Heart left ventricle (tissue), 16 donors: Measurements from ENCODE around the gene UNC119B. TPM values are rescaled to one million over a fixed set of nuclear protein-coding genes. Genes with fewer than 3 reads are reported as not detected.

Source experiments
- ATAC-seq, 4 donors: fragments of 200-7000 bp; cut with Tn5 transposase; one replicate each; pipeline ENCODE4 v1.9.1; 2020 to 2022; ENCODE audit warnings: moderate library complexity in 4 of 4, mild to moderate bottlenecking in 3 of 4, moderate number of reproducible peaks in 1 of 4
- DNase-seq, 5 donors: peaks; one replicate each; pipeline ENCODE4 v3.0.0-alpha.2; 2020
- H3K27ac ChIP-seq, 12 donors: fragments of 200-600 bp; sonication (generic) in 4 of 12; one replicate each; pipeline versions ENCODE4 v1.5.0 to v1.8.0; 2016 to 2022; ENCODE audit warnings: mild to moderate bottlenecking in 2 of 12
- H3K27me3 ChIP-seq, 9 donors: fragments of 200-600 bp; sonication (generic) in 2 of 9; one replicate each; pipeline versions ENCODE4 v1.5.1 to v1.8.0; 2016 to 2022; ENCODE audit warnings: mild to moderate bottlenecking in 3 of 9
- H3K36me3 ChIP-seq, 9 donors: fragments of 200-600 bp; sonication (generic) in 2 of 9; one replicate each; pipeline versions ENCODE4 v1.5.0 to v1.8.0; 2018 to 2022; ENCODE audit warnings: mild to moderate bottlenecking in 2 of 9
- H3K4me1 ChIP-seq, 12 donors: fragments of 200-600 bp; sonication (generic) in 4 of 12; one replicate each; pipeline versions ENCODE4 v1.5.0 to v1.8.0; 2016 to 2022; ENCODE audit warnings: mild to moderate bottlenecking in 3 of 12
- H3K4me3 ChIP-seq, 12 donors: fragments of 200-600 bp; sonication (generic) in 4 of 12; one replicate each; pipeline versions ENCODE4 v1.5.0 to v1.8.0; 2017 to 2022; ENCODE audit warnings: mild to moderate bottlenecking in 9 of 12, moderate library complexity in 4 of 12
- H3K9me3 ChIP-seq, 12 donors: fragments of 200-600 bp; sonication (generic) in 4 of 12; one replicate each; pipeline versions ENCODE4 v1.5.0 to v1.8.0; 2016 to 2022; ENCODE audit warnings: mild to moderate bottlenecking in 1 of 12
- CTCF ChIP-seq, 12 donors: fragments of 200-600 bp; sonication (generic) in 4 of 12; IDR thresholded peaks; one replicate each; pipeline versions ENCODE4 v1.5.0 to v1.8.0; 2018 to 2022; ENCODE audit warnings: antibody characterized with exemption in 12 of 12, mild to moderate bottlenecking in 5 of 12
- POLR2A ChIP-seq, 2 donors: fragments of 450-650 bp; IDR thresholded peaks; one replicate each; pipeline ENCODE4 v1.6.1; 2017; ENCODE audit warnings: antibody characterized with exemption in 2 of 2, mild to moderate bottlenecking in 2 of 2, moderate library complexity in 2 of 2
- WGBS, 4 donors: extraction: QIAGEN DNeasy Blood & Tissue Kit in 2 of 4; methylation state at CpG; one replicate each; pipeline versions ENCODE4 v1.1.5 to v1.1.7; 2013 to 2018; 5-methylcytosine and 5-hydroxymethylcytosine counted together
- intact Hi-C, 10 donors: fragments of 100-400 bp; cut with DNase I; formaldehyde crosslinking; loops; one replicate each; pipeline versions ENCODE4 v1.11.1 to v1.14.2; 2022
- polyA plus RNA-seq, 2 donors: library from polyadenylated mRNA; stranded (reverse); fragments of 200-250 nt; gene quantifications; one replicate each; pipeline ENCODE4 v1.2.3, GENCODE V29; 2013
- total RNA-seq, 9 donors: library from RNA; depleted of rRNA in 2 of 9; stranded (reverse); fragments of >200 nt in 2 of 9; fragmentation: NEBNext Ultra II Directional in 3 of 9; extraction: Animal tissue kit (Norgen Biotek cat#: 25700) in 3 of 9; gene quantifications; one replicate each; pipeline versions ENCODE4 v1.1.0 to v1.2.4, GENCODE V29; 2016 to 2023
- donor health status: ischemic (EF 13 %, LVEDD 7.1; RV severe dilation, severe dysfunction).
- donor health status: healthy with polysubstance abuse.
- donor health status: DM: no; HTN: yes; CAD: no.
- donor health status: DM: no; HTN: no; CAD: no.
- donor health status: ischemic (EF 25% LVEDD 6.9; RV normal size, moderate dysfunction).
- donor health status: ischemic (EF 25% LVEDD 5.7; RV mildly dilated, moderate dysfunction).
- donor health status: healthy.
- donor health status: DM: yes; HTN: yes; CAD: no.
- donor health status: ischemic (EF 35%, LVEDD 5.7; RV mildly dilated, moderate dysfunction).
- donor health status: nonischemic (EF 11% LVEDD 7.7; RV severe dilation, severe dysfunction).
- donor health status: DM: yes; HTN: yes; CAD: no.
- donor health status: PGD.
- donor health status: ischemic (EF 29% LVEDD 5.4; RV normal size, mild dysfunction).
- donor health status: nonischemic (EF 23%, LVEDD 6.1; RV moderate dilation, normal function).

UNC119B gene
- total and polyA plus RNA-seq, 11 donors, result 3.9 to 13.7 (median 10.7) TPM

- DNase-seq (no peak), ATAC-seq (no peak)
- Histone ChIP-seq H3K4me3 (no peak overlapping the region), H3K4me1 (peaks cover 7 to 87% (median 63%) of the 10 kb centered on the region in 12 donors), H3K9me3 (no peaks in the 10 kb centered on the region), H3K27ac (peak overlapping the region in 7 of 12 donors; percentile 2 to 95 (median 14)), H3K27me3 (no peaks in the 10 kb centered on the region), H3K36me3 (peaks cover 0 to 61% (median 41%) of the 10 kb centered on the region in 9 donors)
- WGBS, 4 donors, result 84 to 91% (median 88%) methylated on average over 4 of the region's 4 CpGs
- no peak for TF ChIP-seq POLR2A (IDR thresholded peaks at IDR 0.05)
- no peak for TF ChIP-seq CTCF (IDR thresholded peaks at IDR 0.05)
- intact Hi-C loops, result no loop called here
Measured at GRCh38 chr12:120693848-120694247, 16.4 kb upstream of the UNC119B start.

- H3K4me1 ChIP-seq, result peaks cover 10 to 87% (median 62%) of the 10 kb centered on the region in 12 donors
- TF ChIP-seq CTCF (IDR thresholded peaks at IDR 0.05), result no peak
- no peak for TF ChIP-seq POLR2A (IDR thresholded peaks at IDR 0.05)
- peaks cover 0 to 89% (median 64%) of the 10 kb centered on the region in 9 donors for H3K36me3 ChIP-seq
- no peaks in the 10 kb centered on the region for H3K9me3 ChIP-seq
- WGBS, 4 donors, result 63 to 74% (median 69%) methylated on average over 6 of the region's 6 CpGs
- intact Hi-C loops, result no loop called here
- DNase-seq (no peak), ATAC-seq (no peak)
- no peaks in the 10 kb centered on the region for H3K27me3 ChIP-seq
- no peak overlapping the region for H3K4me3 ChIP-seq
- H3K27ac ChIP-seq, result peak overlapping the region in 8 of 12 donors; percentile 63 to 91 (median 86)
Measured at GRCh38 chr12:120696626-120697025, 13.6 kb upstream of the UNC119B start.

GRCh38 chr12:120697344-120697743, 12.9 kb upstream of the UNC119B start:
- TF ChIP-seq POLR2A (IDR thresholded peaks at IDR 0.05), result no peak
- TF ChIP-seq CTCF (IDR thresholded peaks at IDR 0.05), result no peak
- DNase-seq (no peak), ATAC-seq (no peak)
- no peak overlapping the region for H3K4me3 ChIP-seq
- intact Hi-C loops, result no loop called here
- peaks cover 10 to 85% (median 58%) of the 10 kb centered on the region in 12 donors for H3K4me1 ChIP-seq
- H3K9me3 ChIP-seq, result no peaks in the 10 kb centered on the region
- H3K27me3 ChIP-seq, result no peaks in the 10 kb centered on the region
- 85 to 94% (median 89%) methylated on average over 1 of the region's 1 CpG for whole genome bisulfite sequencing, 4 donors
- H3K27ac ChIP-seq, result peak overlapping the region; percentile 33 to 91 (median 84)
- peaks cover 0 to 93% (median 66%) of the 10 kb centered on the region in 9 donors for H3K36me3 ChIP-seq

DNA sequence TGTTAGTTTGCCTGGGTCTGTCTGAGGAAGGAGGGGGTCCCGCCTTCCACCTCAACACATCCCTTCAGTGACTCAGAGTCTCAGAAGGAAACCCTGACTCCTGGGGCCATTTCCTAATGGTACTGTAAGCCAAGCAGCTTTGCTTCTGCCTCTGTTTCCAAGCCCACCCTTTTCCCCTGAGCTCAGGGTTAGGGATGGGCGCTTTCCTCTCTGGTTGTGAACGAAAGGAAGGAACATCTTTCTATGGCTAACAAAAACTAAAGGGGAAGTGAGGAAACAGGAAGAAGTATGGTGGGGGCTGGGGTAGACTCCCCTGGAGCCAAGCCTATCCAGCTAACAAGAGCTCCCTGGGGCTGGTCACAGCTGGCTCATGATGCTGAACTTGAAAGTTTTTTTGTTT, 11.6 kb upstream of the UNC119B start:
- H3K9me3 ChIP-seq, result no peaks in the 10 kb centered on the region
- H3K27ac ChIP-seq, result peak overlapping the region; percentile 63 to 91 (median 84)
- peak; percentile 53 to 91 (median 56) for ATAC-seq
- 53 to 71% (median 64%) methylated on average over 3 of the region's 3 CpGs for WGBS, 4 donors
- H3K36me3 ChIP-seq, result peaks cover 0 to 92% (median 70%) of the 10 kb centered on the region in 9 donors
- no peak overlapping the region for H3K4me3 ChIP-seq
- peak in 4 of 5 donors; percentile 36 to 58 (median 52) for DNase-seq
- H3K27me3 ChIP-seq, result no peaks in the 10 kb centered on the region
- intact Hi-C loops, result no loop called here
- peaks cover 10 to 86% (median 54%) of the 10 kb centered on the region in 12 donors for H3K4me1 ChIP-seq
- no peak for TF ChIP-seq POLR2A (IDR thresholded peaks at IDR 0.05)

- no peak for DNase-seq
- no peak overlapping the region for H3K4me3 ChIP-seq
- H3K27ac ChIP-seq, result peak overlapping the region; percentile 7 to 91 (median 82)
- TF ChIP-seq POLR2A (IDR thresholded peaks at IDR 0.05), result no peak
- TF ChIP-seq CTCF (IDR thresholded peaks at IDR 0.05), result no peak
- no peaks in the 10 kb centered on the region for H3K27me3 ChIP-seq
- H3K36me3 ChIP-seq, result peaks cover 0 to 83% (median 63%) of the 10 kb centered on the region in 9 donors
- no peaks in the 10 kb centered on the region for H3K9me3 ChIP-seq
- peaks cover 10 to 85% (median 54%) of the 10 kb centered on the region in 12 donors for H3K4me1 ChIP-seq
- intact Hi-C loops, result no loop called here
- ATAC-seq, result no peak
- WGBS, 4 donors, result 89 to 93% (median 91%) methylated on average over 7 of the region's 7 CpGs
Measured at GRCh38 chr12:120699553-120699952, 10.7 kb upstream of the UNC119B start.
